Epithelial cell of prostate (primary cell): ENCODE measurements around the gene JSRP1.

ENCODE experiments used
- DNase-seq: peaks from one replicate; pipeline ENCODE4 v3.0.0-alpha.2; 2011; ENCODE audit warnings: low read depth, low spot score
- H3K27ac ChIP-seq: fragments of 450-650 bp; 2 replicates; pipeline ENCODE4 v1.5.1; 2017; ENCODE audit warnings: mild to moderate bottlenecking

Gene JSRP1

DNA sequence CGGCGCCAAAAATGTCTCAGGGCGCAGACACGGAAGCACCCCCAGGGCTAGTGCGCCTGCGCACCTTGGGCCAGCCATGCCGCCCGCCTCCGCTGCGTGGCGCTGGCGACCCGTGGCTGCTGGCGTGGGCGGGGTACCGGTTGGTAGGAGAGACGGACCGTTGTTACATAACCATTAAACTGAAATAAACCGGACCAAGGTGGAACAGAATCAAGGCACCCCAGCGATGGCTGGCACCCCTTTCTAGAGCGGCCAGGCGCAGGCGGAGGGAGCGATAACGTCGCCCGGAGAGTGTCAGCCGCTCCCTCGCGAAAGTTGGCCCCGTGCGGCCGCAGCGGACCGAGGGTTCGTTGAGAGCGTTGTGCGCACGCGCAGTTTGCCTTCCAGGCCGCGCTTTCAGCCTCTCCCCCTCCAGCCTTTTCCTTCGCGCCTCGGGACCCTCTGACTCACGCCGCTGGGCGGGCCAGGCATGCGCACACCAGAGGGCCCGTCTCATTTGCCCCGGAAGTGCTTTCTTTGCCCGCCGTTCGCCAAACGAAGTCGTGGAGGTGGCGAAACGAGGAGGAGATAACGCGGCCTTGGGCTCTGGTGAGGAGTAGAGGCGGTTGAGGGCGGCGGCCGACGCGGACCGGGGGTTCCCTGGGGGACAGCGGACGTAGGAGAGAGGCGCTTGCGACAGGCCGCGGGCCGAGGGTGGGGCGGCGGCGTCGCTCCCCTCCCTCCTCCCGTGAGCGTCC, 19.7 kb downstream of the JSRP1 start, which contains the start of the genes PLEKHJ1 and SF3A2:
TSS of gene PLEKHJ1 (minus strand) at position 16 of the 737 bp plus-strand sequence. CDS start 81 bp downstream, outside the sequence.
TSS of gene SF3A2 (plus strand) at position 511 of the 737 bp plus-strand sequence. CDS start 6,595 bp downstream, outside the sequence.
- DNase-seq = peak; percentile 72
- H3K27ac ChIP-seq = peak within 1 kb of the TSS; percentile 89

DNA sequence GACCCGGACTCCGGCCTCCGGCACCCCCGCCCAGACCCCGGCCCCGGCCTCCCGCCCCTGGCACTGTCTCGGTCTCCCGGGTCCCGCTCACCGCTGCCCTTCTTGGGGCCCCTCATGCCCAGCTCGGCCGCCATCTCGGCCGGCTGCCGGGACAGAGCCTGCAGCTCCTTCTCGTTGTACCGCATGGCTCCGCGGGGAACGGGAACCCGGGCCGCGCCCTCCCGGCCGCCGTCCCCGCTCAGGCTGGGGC, 20.2 kb downstream of the JSRP1 start:
- DNase-seq = no peak
- H3K27ac ChIP-seq = peak overlapping the region; percentile 89

DNA sequence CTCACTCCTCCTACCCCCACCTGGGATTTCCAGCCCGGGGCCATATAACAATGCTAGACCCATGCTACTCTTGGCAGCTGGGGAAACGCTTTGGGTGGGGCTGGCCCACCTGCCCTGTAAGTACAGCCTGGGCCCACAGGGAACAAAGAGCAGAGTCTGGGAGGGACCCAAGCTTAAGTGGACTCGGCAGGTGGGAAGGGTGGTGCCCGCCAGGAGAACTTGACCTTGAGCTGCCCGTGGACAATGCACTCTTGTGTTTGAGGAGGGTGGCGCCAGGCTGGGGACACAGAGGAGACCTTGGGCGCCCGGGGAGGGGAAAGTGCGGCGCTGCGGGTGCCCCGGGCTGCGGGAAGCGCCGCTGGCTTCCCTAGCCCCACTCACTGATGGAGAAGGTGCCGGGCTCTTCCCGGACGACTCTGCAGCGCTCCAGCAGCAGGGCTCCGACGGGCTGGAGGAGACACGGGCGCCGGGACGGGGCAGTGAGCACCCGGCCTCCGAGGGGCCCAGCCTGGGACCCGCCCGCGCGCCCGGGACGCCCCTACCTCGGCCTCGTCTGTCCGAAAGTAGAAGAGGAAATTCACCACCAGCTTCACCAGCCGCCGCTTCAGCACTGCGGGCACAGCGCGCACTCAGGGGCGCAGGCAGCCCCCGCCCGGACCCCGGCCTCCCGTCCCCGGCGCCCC, 20.7 kb downstream of the JSRP1 start:
- no peak for DNase-seq
- H3K27ac ChIP-seq = peak overlapping the region; percentile 89

GRCh38 chr19:2234996-2235380, 21.2 kb downstream of the JSRP1 start:
- peak overlapping the region; percentile 89 for H3K27ac ChIP-seq
- no peak for DNase-seq

DNA sequence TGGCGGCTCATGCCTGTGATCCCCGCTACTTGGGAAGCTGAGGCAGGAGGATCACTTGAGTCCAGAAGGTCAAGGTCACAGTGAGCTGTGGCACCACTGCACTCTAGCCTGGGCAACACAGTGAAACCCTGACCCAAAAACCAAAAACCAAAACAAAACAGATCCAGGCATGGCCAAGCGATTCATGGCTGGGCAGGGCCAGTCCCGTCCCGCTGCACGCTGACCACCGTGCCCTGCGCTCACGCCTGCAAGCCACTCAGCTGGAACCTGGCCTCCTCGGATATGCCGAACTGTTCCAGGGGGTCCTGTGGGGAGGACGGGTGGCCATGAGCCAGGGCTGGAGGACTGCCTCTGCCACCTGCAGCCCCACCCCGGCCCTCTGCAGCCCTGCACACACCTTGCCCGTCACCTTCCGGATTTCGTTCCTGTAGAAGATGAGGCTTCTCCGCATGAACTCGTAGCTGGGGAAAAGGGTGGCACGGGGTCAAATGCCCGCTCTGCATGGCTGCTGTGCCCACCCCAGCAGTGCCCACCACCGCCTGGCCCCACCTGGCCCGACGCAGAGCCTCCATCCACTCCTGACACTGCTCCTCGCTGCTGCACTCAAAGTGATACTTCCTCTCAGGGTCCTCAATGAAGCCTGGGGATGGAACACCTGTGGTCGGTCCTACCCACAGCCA, 22.5 kb downstream of the JSRP1 start:
- no peak overlapping the region for H3K27ac ChIP-seq
- no peak for DNase-seq

GRCh38 chr19:2232286-2233151, 23.7 kb downstream of the JSRP1 start:
- DNase-seq = no peak
- H3K27ac ChIP-seq = no peak overlapping the region

- H3K27ac ChIP-seq = no peak overlapping the region
- DNase-seq = no peak
Observed at GRCh38 chr19:2231621-2232221, 24.5 kb downstream of the JSRP1 start.

- no peak overlapping the region for H3K27ac ChIP-seq
- no peak for DNase-seq
Observed at GRCh38 chr19:2230807-2231533, 25.2 kb downstream of the JSRP1 start.

DNA sequence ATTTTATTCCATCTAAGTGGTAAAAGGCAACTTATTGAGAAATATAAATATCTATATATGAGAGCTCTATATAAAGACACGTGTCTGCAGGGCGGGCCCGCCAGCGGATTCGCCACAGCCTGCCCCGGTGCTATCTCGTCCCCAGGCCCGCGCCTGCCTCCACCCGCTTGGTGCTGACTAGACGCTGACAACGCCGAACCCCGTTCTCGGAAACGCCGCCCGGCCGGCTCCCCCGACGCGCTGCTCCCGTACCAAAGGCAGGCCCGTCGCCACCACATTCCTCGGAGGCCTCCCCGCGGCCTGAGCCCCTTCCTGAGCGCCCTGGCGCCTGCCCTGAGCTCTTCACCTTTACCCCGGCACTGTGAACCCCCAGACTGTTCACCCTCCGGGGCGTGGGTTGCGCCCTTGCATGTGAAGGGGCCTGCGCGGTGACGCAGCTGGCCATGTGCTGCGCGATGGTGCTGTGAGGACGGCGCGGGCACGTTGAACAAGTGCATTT, 26.1 kb downstream of the JSRP1 start:
- no peak overlapping the region for H3K27ac ChIP-seq
- DNase-seq = no peak

- no peak for DNase-seq
- H3K27ac ChIP-seq = no peak overlapping the region
Observed at GRCh38 chr19:2229103-2230032, 26.8 kb downstream of the JSRP1 start.

- H3K27ac ChIP-seq = no peak overlapping the region
- DNase-seq = no peak
Observed at GRCh38 chr19:2228157-2229030, 27.8 kb downstream of the JSRP1 start.

DNA sequence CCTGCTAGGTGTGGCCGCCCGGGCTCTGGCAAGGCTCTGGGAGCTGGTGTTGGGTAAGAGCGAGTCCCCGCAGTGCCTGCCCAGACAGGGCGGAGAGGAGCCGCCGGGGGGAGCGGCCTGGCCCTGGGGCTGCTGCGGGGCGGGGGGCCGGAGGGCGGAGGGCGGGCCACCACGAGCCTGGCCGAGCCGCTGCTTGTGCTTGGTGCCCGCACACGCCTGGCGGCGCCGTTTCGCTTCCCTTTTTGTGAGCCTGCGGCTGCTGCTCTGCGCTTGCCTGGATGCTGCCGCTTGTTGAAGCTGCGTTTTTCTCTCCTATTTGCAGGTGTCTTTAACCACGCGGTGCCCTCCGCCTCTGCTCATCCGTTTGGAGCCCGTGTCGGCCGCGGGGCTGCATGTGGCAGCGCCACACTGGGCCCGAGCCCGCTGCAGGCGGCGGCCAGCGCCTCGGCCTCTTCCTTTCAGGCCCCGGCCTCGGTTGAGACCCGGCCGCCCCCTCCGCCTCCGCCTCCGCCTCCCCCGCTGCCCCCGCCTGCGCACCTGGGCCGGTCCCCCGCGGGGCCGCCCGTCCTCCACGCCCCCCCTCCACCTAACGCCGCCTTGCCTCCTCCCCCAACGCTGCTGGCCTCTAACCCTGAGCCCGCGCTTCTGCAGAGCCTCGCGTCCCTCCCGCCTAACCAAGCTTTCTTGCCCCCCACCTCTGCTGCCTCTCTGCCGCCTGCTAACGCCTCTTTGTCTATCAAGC, 28.6 kb downstream of the JSRP1 start:
- no peak overlapping the region for H3K27ac ChIP-seq
- DNase-seq = no peak

DNA sequence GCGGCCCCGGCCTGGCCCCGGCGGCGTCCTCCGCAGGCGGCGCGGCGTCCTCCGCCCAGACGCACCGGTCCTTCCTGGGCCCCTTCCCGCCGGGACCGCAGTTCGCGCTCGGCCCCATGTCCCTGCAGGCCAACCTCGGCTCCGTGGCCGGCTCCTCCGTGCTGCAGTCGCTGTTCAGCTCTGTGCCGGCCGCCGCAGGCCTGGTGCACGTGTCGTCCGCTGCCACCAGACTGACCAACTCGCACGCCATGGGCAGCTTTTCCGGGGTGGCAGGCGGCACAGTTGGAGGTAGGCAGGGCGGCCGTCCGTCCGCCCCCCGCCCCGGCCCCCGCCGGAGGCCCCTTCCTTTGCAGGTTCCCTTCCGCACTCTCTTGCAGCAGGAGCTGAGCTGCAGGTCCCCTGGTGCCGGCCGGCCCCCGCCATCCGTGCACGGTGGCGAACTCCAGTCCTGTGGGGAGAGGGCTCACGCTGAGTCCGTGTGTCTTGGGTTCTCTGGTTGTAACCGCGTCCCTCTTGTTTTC, 29.3 kb downstream of the JSRP1 start:
- DNase-seq = no peak
- no peak overlapping the region for H3K27ac ChIP-seq

GRCh38 chr19:2226051-2226839, 30.0 kb downstream of the JSRP1 start:
- H3K27ac ChIP-seq = no peak overlapping the region
- no peak for DNase-seq

GRCh38 chr19:2225415-2226050, 30.7 kb downstream of the JSRP1 start:
- DNase-seq = no peak
- no peak overlapping the region for H3K27ac ChIP-seq
